Panc1 (cell line): ENCODE data around the gene STK26.

Experiments used
- CTCF ChIP-seq: fragments of 450-650 bp; IDR thresholded peaks from 2 replicates; pipeline ENCODE4 v1.5.1; 2017; ENCODE audit warnings: mild to moderate bottlenecking
- POLR2AphosphoS5 ChIP-seq: IDR thresholded peaks from 2 replicates; pipeline ENCODE4 v1.6.1; 2012; ENCODE audit warnings: mild to moderate bottlenecking, low read depth, low read length, moderate library complexity
- TCF7L2 ChIP-seq: IDR thresholded peaks from 2 replicates; pipeline ENCODE4 v1.6.1; 2011; ENCODE audit warnings: mild to moderate bottlenecking, low read depth, low read length, inconsistent platforms

DNA sequence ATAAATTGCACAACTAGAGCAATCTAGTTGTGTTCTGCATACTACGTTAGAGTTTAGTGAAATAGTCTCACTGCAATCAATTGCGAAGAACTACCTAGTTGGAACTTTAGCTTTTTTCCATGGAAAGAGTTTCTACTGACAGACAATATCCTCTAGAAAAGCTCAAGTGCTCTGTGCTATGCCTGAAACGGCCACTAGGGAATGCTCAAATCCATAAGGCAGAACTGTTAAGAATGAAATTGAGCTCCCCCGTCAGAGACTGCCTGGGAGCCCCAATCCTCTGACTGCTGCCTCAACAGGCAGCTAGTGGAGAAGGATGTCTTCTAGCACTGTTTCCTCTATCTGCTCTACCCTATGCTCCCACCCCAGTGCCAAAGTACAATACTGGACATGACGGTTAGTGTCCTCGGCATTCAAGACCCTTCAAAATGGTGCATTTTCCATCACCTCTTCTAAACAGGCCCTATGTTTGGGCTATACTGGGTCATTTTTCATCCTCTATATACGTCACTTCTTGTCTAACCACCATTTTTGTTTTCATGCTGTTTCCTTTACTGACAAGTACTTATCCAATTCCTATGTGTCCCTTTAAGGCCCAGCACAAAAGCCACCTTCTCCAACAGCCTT lies 69.5 kb downstream of the STK26 start:
- TF ChIP-seq CTCF (peak; percentile 87), POLR2AphosphoS5 (no peak), TCF7L2 (no peak)
